GM06990 (cell line): ENCODE data around the gene CA5A.
A peak's percentile ranks its signal among the peaks of the same experiment; 100 is the strongest.

Source experiments
- DNase-seq: peaks from one replicate; pipeline ENCODE4 v3.0.0-alpha.2; 2011; ENCODE audit not compliant: insufficient read length; ENCODE audit errors: extremely low read depth
- H3K27me3 ChIP-seq: replicated peaks from 2 replicates; pipeline ENCODE4 v1.6.0; 2011; ENCODE audit warnings: low read length; ENCODE audit not compliant: control insufficient read depth, insufficient read depth
- H3K36me3 ChIP-seq: 2 replicates; pipeline ENCODE4 v1.5.1; 2011; ENCODE audit warnings: low read length; ENCODE audit not compliant: control insufficient read depth, insufficient read depth
- H3K4me3 ChIP-seq: replicated peaks from 2 replicates; pipeline ENCODE4 v1.5.1; 2011; ENCODE audit warnings: low read depth, mild to moderate bottlenecking, control low read depth, low read length
- TF ChIP-seq, protein P1 (sequence below): IDR thresholded peaks from 2 replicates; pipeline ENCODE4 v1.5.1; 2011; ENCODE audit warnings: low read length, control low read depth, mild to moderate bottlenecking, inconsistent platforms; ENCODE audit not compliant: insufficient read depth, poor library complexity, severe bottlenecking

CA5A gene

DNA sequence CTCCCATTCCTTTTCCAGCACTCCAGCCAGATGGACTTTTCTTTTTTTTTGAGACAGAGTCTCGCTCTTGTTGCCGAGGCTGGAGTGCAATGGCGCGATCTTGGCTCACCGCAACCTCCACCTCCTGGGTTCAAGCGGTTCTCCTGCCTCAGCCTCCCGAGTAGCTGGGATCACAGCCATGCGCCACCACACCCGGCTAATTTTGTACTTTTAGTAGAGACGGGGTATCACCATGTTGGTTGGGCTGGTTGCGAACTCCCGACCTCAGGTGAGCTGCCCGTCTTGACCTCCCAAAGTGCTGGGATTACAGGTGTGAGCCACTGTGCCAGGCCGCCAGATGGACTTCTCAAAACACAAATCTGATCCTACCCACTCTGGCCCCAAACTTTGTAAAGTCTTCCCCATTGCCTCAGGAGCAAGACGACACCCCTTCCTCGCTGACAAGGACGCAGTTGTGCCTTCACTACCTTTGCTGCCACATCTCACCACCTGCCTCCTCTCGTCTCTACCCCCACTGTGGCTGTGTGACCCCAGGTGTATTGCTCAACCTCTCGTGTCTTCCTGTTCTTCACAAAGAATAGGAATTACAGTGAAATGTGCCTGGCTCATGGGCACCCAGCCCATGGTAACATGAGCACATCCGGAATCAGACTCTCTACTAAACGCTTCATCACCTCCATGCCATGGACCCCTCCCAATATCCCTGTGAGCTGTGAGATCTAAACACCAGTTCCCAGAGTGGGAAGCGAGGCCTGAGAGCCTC, 11.2 kb upstream of the CA5A start:
- no peaks in the 10 kb centered on the region for H3K36me3 ChIP-seq
- no peak for DNase-seq
- H3K27me3 ChIP-seq: no peaks in the 10 kb centered on the region
- H3K4me3 ChIP-seq: no peak overlapping the region
- TF ChIP-seq, protein P1, sequence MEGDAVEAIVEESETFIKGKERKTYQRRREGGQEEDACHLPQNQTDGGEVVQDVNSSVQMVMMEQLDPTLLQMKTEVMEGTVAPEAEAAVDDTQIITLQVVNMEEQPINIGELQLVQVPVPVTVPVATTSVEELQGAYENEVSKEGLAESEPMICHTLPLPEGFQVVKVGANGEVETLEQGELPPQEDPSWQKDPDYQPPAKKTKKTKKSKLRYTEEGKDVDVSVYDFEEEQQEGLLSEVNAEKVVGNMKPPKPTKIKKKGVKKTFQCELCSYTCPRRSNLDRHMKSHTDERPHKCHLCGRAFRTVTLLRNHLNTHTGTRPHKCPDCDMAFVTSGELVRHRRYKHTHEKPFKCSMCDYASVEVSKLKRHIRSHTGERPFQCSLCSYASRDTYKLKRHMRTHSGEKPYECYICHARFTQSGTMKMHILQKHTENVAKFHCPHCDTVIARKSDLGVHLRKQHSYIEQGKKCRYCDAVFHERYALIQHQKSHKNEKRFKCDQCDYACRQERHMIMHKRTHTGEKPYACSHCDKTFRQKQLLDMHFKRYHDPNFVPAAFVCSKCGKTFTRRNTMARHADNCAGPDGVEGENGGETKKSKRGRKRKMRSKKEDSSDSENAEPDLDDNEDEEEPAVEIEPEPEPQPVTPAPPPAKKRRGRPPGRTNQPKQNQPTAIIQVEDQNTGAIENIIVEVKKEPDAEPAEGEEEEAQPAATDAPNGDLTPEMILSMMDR: no peak

DNA sequence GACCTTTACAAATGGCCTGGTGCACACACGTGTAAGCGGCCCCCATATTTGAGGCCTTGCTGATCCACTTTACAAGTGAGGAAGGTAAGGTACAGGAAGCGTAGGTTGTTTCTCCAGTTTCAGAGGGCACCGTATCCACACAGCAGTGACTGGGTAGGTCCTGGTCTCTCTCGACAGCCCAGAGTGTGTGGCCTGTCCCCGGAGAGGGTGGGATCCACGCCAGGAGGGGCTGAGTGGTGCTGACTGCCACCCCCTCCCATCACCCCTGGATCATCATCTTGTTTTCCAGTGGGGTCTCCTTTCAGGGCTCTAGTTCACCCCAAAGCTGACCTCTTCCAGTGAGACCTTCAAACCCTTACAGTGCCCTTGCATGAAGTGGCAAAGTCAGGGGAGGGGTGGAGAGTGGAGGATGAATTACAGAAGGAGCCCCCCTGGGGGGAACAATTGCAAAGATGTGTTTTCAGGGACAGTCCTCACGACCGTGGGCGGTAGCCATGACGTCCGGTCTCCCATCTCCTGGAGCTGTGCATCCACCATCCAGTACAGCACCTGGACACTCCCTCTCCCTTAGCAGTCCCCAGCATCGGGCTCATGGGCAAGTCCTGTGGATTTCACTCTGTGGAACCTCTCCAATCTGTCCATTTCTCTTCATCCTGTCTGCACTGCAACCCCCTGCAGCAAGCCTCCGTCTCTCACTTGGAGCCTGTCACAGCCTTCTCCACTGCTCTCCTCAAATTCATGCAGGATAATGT, 10.4 kb upstream of the CA5A start:
- TF ChIP-seq, protein P1: no peak
- H3K36me3 ChIP-seq: no peaks in the 10 kb centered on the region
- H3K4me3 ChIP-seq: no peak overlapping the region
- H3K27me3 ChIP-seq: no peaks in the 10 kb centered on the region
- no peak for DNase-seq

DNA sequence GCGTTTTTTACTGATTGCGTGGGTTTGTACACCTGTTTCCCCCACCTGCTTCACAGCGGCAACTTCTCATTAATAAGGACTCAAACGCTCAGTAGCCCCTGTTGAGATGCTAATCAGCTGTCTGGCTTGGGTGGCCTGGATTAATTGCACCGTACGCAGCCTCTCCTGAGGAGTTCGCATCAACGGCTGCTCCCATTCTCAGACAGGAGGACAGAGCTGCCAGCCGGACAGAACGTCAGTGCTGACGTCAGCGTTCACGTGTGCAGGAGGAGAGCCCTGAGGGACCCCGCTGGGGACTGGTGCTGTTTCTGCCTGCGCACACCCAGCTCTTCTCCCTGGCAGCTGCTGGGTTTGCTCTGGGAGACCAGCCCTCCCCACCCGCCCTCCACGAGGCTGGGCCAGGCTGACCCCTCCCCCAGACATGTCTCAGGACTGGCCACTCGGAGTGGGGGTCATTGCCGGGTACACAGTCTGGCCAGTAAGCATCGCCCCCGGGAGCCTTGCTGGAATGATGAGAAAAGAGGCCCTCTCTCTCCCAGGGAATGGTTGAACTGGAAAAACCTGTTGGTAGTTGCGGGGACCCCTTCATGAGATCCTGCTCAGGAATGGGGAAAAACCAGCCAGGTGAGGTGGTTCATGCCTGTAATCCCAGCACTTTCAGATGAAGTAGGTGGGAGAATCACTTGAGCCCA, 9.2 kb upstream of the CA5A start:
- peak overlapping the region; percentile 14 for H3K4me3 ChIP-seq
- DNase-seq: no peak

DNA sequence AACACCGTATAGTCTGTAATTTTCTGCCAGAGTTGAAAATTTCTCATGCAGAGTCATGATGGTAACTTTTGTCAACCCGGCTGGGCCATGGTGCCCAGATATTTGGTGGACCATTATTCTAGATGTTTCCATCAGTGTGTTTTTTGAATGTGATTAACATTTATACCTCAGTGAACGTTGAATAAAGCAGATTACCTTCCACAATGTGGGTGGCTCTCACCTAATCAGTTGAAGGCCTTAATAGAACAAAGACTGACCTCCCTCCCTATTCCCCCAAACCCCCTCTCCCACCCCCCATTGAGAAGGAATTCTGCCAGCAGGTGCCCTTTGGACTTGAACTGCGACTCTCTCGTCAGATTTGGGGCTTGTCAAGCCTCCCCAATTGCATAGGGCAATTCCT, 6.4 kb upstream of the CA5A start:
- no peak for DNase-seq
- Histone ChIP-seq H3K4me3 (no peak overlapping the region), H3K27me3 (no peaks in the 10 kb centered on the region), H3K36me3 (no peaks in the 10 kb centered on the region)
- TF ChIP-seq, protein P1: no peak

More for the DNA sequence above, 9.2 kb upstream of the CA5A start:
- TF ChIP-seq, protein P1: no peak
- no peaks in the 10 kb centered on the region for H3K36me3 ChIP-seq
- no peaks in the 10 kb centered on the region for H3K27me3 ChIP-seq

DNA sequence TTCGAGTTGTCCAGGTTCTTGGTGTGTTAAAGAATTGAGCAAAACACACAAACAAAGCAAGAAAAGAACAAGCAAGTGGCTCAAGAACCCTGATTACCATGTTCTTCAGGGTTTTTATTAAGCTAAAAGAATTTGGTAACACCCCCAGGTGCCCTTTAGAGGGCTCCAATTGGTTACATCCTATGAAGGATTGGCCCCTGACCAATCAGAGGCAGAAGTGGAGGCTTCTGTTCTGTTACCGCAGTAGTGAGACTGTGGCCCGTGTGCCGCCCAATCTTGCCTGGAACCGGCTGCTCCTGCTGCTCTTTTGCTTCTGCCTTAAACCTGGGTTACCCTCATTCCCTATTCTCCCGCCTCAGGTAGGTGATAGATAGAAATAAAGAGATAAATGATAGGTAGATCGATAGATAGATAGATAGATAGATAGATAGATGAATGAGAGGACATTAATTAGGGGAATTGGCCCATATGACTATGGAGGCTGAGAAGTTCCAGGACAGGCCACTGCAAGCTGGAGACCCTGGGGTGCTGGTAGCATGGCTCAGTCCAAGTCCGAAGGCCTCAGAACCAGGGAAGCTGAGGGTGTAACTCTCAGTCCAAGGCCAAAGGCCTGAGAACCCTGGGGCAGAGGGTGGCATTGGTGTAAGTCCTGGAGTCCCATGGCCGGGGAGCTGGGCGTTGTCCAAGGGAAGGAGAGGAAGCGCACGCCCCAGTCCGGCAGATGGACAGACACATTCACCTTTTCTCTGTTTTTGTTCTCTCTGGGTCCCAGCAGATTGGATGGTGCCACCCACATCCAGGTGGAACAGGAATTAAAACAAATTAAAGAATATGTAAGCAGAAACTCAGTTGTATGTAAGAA, 3.5 kb upstream of the CA5A start:
- H3K36me3 ChIP-seq: no peaks in the 10 kb centered on the region
- TF ChIP-seq, protein P1: no peak
- no peaks in the 10 kb centered on the region for H3K27me3 ChIP-seq
- DNase-seq: no peak
- H3K4me3 ChIP-seq: no peak overlapping the region
